Spinal cord (tissue), 10 donors: ENCODE results near the gene STARD6. TPM values are rescaled to one million over a fixed set of nuclear protein-coding genes. Genes with fewer than 3 reads are reported as not detected.
"Not testable (repeated sequence)": the region's sequence is repeated elsewhere in the genome, so short reads cannot be mapped to it uniquely, and the experiment has no call there.

Experiments
- DNase-seq, 6 donors: peaks; one replicate each; pipeline versions ENCODE4 v3.0.0 to v3.0.0-alpha.2; 2013 to 2015; ENCODE audit warnings: low spot score in 6 of 6, low read depth in 4 of 6
- H3K27ac ChIP-seq: one replicate; pipeline ENCODE4 v1.5.1; 2013; ENCODE audit warnings: low read depth, low read length, control low read depth
- H3K27me3 ChIP-seq: one replicate; pipeline ENCODE4 v1.6.1; 2013; ENCODE audit warnings: low read length; ENCODE audit not compliant: control insufficient read depth, insufficient read depth
- H3K36me3 ChIP-seq: one replicate; pipeline ENCODE4 v1.6.1; 2013; ENCODE audit warnings: low read length; ENCODE audit not compliant: control insufficient read depth, insufficient read depth
- H3K4me1 ChIP-seq: one replicate; pipeline ENCODE4 v1.6.1; 2013; ENCODE audit warnings: low read length; ENCODE audit not compliant: control insufficient read depth, insufficient read depth
- H3K4me3 ChIP-seq: one replicate; pipeline ENCODE4 v1.5.1; 2013; ENCODE audit warnings: low read depth, low read length, control low read depth
- H3K9me3 ChIP-seq: one replicate; pipeline ENCODE4 v1.6.1; 2013; ENCODE audit warnings: low read length; ENCODE audit not compliant: control insufficient read depth, insufficient read depth
- WGBS: methylation state at CpG from one replicate; pipeline ENCODE4 v1.1.5; 2013; ENCODE audit warnings: missing lambda C conversion rate; ENCODE audit not compliant: insufficient coverage; 5-methylcytosine and 5-hydroxymethylcytosine counted together
- polyA plus RNA-seq, 2 donors: library from polyadenylated mRNA; unstranded; fragments of 120-200 nt; gene quantifications; one replicate each; pipeline ENCODE4 v1.2.1, GENCODE V29; 2013; ENCODE audit not compliant: insufficient read length in 2 of 2
- total RNA-seq, 2 donors: library from RNA; depleted of rRNA in 1 of 2; stranded (reverse); fragments of 120-200 nt in 1 of 2; fragments of >200 nt in 1 of 2; gene quantifications; one replicate each; pipeline versions ENCODE4 v1.2.3 to v1.2.4, GENCODE V29; 2013 to 2014
- donor health status: healthy.

Gene STARD6
- total and polyA plus RNA-seq, 4 donors, result 0.22 to 0.69 (median 0.44) TPM; not detected in 1

DNA sequence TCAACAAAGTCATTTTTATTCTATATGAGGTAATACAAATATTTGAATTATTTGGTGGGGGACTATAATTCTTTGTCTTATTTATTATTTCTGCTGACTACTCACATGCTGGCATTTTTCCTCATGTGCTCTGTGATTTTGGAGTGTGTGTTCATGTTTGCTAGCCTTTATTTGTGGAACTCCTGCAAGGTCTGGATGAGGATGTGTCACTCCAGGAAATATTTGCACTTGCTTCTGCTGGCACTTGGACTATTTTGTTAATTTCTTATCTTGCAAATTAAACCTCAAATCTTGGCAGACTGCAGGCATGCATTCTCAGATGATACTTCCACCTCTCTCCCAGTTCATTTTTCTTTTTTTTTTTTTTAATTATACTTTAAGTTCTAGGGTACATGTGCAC is 54.2 kb downstream of the STARD6 start:
- Histone ChIP-seq H3K27ac (no peak overlapping the region), H3K4me1 (no peaks in the 10 kb centered on the region)
- no peak for DNase-seq

DNA sequence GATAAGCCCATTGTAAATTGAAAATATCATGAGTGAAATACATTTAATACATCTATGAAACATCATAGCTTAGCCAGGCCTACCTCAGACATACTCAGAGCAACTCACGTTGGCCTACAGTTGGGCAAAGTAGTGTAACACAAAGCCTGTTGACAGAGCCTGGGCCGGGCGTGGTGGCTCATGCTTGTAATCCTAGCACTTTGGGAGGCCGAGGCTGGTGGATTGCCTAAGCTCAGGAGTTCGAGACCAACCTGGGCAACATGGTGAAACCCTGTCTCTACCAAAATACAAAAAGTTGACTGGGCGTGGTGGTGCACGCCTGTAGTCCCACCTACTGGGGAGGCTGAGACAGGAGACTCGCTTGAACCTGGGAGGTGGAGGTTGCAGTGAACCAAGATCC is 58.7 kb downstream of the STARD6 start:
- H3K27ac ChIP-seq, H3K4me3 ChIP-seq, DNase-seq, H3K36me3 ChIP-seq, H3K27me3 ChIP-seq, H3K9me3 ChIP-seq, H3K4me1 ChIP-seq: not testable (repeated sequence)
- 100% methylated on average over 5 of the region's 8 CpGs for WGBS

More for the DNA sequence above, 54.2 kb downstream of the STARD6 start:
- Histone ChIP-seq H3K27me3 (no peaks in the 10 kb centered on the region), H3K9me3 (peaks cover 3% of the 10 kb centered on the region), H3K36me3 (no peaks in the 10 kb centered on the region), H3K4me3 (no peak overlapping the region)

DNA sequence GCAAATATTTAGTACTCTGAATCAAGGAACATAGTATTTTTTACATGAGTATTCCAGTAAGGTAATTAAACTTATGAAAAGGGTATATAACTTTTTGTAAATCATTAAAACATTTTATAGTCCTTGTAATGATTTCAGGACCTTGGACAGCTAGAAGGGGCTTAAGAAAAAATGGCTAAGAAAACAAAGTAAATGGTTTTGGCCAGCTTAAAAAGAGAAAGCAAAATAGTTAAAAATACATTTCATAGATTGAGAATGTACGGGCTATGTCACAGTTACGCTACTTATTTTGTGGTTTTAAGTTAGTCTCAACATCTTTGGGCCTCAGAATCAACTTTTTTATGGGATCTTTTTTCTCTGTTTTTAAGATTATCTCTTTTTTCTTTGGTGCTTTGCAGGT is 61.6 kb downstream of the STARD6 start:
- no peaks in the 10 kb centered on the region for H3K4me1 ChIP-seq
- DNase-seq, result no peak
- H3K9me3 ChIP-seq, result peaks cover 5% of the 10 kb centered on the region
- no peak overlapping the region for H3K27ac ChIP-seq
- no peak overlapping the region for H3K4me3 ChIP-seq
- WGBS, result no CpG with 5 or more reads among the region's 2 CpGs
- no peaks in the 10 kb centered on the region for H3K27me3 ChIP-seq
- peaks cover 2% of the 10 kb centered on the region for H3K36me3 ChIP-seq

DNA sequence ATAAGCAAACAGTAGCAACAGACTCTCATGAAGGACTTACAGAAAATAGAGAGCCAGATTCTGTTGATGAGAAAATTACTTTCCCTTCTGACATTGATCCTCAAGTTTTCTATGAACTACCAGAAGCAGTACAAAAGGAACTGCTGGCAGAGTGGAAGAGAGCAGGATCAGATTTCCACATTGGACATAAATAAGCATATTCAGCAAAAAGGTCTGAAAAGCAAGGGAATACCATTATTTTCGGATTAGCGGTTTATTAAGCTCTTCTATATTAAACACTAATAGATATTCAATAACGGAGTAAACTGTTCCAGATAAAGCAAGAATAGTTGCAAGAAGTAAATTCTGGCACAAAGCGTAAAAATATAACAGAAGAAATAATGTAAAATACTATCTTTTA is 63.4 kb downstream of the STARD6 start:
- Histone ChIP-seq H3K27ac (no peak overlapping the region), H3K4me1 (no peaks in the 10 kb centered on the region), H3K36me3 (peaks cover 2% of the 10 kb centered on the region), H3K27me3 (no peaks in the 10 kb centered on the region), H3K9me3 (peaks cover 2% of the 10 kb centered on the region), H3K4me3 (no peak overlapping the region)
- WGBS, result no CpG with 5 or more reads among the region's 4 CpGs
- DNase-seq, result no peak

DNA sequence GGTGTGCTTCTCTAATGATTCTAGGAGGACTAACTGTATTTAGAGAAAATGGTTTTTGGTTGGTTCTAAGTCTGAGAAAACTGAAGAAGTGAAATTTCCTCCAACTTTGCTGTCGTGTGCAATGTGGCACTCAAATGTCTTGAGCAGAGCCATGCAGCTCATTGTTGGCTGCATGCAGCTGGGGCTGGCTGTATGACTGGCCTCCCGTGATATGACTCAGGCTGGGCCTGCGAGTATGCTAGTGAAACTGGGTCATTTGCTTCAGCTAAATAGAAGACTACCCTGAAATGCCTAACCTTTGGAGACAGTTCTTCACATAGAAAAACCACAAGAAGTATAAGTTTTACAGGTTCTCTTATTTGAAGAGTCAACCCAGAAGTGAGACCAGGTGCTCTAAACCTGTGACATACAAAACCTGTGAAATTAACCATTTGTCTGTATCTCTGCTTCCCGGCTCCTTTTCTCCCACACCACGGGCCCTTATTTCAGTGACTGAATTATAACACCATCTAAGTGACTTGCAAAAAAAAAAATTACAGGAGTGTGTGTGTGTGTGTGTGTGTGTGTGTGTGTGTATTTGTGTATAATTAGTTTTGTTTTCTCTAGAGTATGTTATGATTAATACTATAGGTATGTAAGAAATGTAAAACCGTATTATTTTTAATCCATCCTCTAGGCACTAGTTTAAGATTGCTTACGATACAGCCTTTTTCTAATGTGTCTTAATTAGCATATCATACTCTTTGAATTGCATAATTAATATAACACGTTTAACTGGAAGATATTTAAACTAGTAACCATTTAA is 72.5 kb downstream of the STARD6 start:
- 83% methylated on average over 1 of the region's 8 CpGs for WGBS
- peaks cover 5% of the 10 kb centered on the region for H3K9me3 ChIP-seq
- H3K4me3 ChIP-seq, result no peak overlapping the region
- H3K27me3 ChIP-seq, result no peaks in the 10 kb centered on the region
- H3K4me1 ChIP-seq, result no peaks in the 10 kb centered on the region
- no peak for DNase-seq
- no peak overlapping the region for H3K27ac ChIP-seq
- H3K36me3 ChIP-seq, result peaks cover 9% of the 10 kb centered on the region

DNA sequence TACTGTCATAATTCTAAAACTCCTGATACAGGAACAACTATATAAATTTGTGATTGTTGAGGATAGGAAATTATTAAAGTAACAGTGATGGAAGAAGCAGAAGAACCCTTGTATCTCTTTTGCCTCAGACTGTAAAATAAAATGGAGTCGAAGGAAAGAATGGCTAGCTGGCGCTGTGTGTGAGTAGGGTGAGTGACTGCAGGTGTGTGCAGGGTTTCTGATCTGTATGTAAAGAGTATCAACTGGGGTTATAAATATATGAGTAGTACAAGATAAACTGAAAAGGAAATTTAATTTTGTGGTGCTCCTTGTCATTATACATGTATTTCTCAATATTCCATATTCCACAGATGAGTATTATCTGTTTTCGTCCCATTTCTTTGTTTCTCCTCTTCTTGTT is 73.1 kb downstream of the STARD6 start:
- Histone ChIP-seq H3K9me3 (peaks cover 5% of the 10 kb centered on the region), H3K4me1 (no peaks in the 10 kb centered on the region), H3K4me3 (no peak overlapping the region), H3K27ac (no peak overlapping the region), H3K36me3 (peaks cover 9% of the 10 kb centered on the region), H3K27me3 (no peaks in the 10 kb centered on the region)
- WGBS, result 100% methylated on average over 1 of the region's 3 CpGs
- DNase-seq, result no peak

DNA sequence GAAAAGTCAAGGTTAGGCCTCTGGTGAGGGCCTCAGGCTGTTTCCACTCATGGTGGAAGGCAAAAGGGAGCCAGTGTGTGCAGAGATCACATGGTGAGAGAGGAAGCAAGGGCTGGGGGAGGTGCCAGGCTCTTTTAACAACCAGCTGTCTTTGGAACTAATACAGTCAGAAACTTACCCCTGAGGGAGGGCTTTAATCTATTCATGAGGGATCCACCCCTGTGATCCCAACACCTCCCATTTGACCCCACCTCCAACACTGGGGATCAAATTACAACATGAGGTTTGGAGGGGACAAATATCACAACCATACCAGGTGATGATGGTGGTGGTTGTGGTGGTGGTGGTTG is 77.5 kb downstream of the STARD6 start:
- Histone ChIP-seq H3K4me1 (no peaks in the 10 kb centered on the region), H3K36me3 (peaks cover 9% of the 10 kb centered on the region), H3K27ac (no peak overlapping the region), H3K9me3 (no peaks in the 10 kb centered on the region), H3K27me3 (no peaks in the 10 kb centered on the region), H3K4me3 (no peak overlapping the region)
- DNase-seq, result no peak

DNA sequence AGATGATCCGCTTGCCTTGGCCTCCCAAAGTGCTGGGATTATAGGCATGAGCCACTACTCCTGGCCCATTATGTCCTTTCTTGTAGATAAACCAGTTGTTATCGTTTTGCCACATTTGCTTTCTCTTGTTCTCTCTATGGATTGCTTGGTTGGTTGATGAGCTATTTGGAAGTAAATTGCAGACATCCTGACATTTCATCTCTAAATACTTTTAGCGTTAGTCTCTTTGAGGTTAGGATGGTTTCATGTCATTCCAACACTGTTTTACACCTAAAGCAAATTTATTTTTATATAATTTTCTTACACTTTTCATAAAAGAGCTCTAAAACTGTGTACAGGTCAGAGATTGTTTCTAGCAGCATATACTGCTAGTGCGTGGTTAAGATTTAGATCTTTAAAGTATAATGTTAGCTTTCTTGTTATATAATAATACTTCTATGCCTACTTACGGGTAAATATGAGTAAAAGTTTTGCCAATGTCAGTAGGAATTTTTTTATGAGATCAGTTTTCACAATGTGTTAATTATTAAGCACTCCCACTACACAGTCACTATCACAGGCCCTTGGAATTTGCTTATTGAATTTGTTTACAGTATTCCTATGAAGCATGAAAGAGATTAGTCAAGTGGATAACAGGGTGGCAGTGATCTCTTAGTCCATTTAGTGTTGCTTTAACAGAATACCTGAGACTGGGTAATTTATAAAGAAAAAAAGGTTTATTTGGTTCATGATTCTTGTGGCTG is 78.0 kb downstream of the STARD6 start:
- Histone ChIP-seq H3K36me3 (peaks cover 9% of the 10 kb centered on the region), H3K4me3 (no peak overlapping the region), H3K4me1 (no peaks in the 10 kb centered on the region), H3K9me3 (no peaks in the 10 kb centered on the region), H3K27me3 (no peaks in the 10 kb centered on the region), H3K27ac (no peak overlapping the region)
- no peak for DNase-seq
- 100% methylated on average over 1 of the region's 5 CpGs for WGBS

DNA sequence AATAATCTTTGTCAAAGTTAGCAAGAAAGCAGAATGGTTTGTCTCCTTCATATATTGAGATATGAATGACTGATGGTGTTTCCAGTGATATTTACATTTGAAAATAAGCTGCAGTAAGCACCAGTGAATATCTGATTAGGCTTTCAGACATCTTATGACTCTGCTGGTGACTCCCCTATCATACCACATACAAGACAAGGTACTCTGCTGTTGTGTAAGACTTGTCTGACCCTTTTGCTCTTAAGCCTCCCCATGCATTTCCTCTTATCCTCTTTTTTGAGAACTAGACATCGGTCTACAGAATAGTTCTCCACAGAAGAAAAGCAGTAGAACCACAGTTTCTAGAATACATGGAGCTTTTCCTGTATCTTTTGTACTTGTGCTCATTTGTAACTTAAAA is 79.0 kb downstream of the STARD6 start:
- Histone ChIP-seq H3K4me1 (no peaks in the 10 kb centered on the region), H3K27ac (no peak overlapping the region), H3K9me3 (no peaks in the 10 kb centered on the region), H3K27me3 (no peaks in the 10 kb centered on the region), H3K4me3 (no peak overlapping the region), H3K36me3 (peaks cover 6% of the 10 kb centered on the region)
- DNase-seq, result no peak
- WGBS, result no CpG with 5 or more reads among the region's 1 CpG

DNA sequence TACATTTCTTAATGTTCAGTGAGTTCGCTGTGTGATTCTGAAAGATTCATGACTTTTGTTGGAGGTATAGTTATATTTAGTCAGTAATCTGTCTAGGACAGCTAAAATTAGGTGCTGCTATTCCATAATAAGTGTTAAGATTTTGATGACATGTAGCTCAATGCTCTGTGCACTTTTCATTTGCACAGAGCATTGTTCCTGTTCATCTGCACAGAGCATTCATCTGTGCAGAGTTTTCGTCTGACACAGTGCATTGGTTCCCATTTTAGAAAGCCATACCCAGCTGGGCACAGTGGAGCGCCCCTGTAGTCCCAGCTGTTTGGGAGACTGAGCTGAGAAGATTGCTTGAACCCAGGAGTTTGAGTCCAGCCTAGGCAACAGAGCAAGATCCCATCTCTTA is 79.8 kb downstream of the STARD6 start:
- peaks cover 6% of the 10 kb centered on the region for H3K36me3 ChIP-seq
- WGBS, result 95% methylated on average over 2 of the region's 3 CpGs
- no peaks in the 10 kb centered on the region for H3K4me1 ChIP-seq
- no peak overlapping the region for H3K4me3 ChIP-seq
- DNase-seq, result no peak
- no peak overlapping the region for H3K27ac ChIP-seq
- H3K27me3 ChIP-seq, result no peaks in the 10 kb centered on the region
- H3K9me3 ChIP-seq, result no peaks in the 10 kb centered on the region
